GM18508 (cell line): ENCODE measurements around the gene ST6GALNAC2.
"Not testable (repeated sequence)": the region's sequence is repeated elsewhere in the genome, so short reads cannot be mapped to it uniquely, and the experiment has no call there.

Experiments
- ATAC-seq: cut with Tn5 transposase; IDR thresholded peaks from one replicate; pipeline ENCODE4 v1.9.1; 2021; ENCODE audit warnings: moderate number of reproducible peaks; ENCODE audit not compliant: insufficient read depth, unreplicated experiment

ST6GALNAC2 gene

GRCh38 chr17:76530811-76531485, 54.7 kb downstream of the ST6GALNAC2 start:
- ATAC-seq, result no peak

DNA sequence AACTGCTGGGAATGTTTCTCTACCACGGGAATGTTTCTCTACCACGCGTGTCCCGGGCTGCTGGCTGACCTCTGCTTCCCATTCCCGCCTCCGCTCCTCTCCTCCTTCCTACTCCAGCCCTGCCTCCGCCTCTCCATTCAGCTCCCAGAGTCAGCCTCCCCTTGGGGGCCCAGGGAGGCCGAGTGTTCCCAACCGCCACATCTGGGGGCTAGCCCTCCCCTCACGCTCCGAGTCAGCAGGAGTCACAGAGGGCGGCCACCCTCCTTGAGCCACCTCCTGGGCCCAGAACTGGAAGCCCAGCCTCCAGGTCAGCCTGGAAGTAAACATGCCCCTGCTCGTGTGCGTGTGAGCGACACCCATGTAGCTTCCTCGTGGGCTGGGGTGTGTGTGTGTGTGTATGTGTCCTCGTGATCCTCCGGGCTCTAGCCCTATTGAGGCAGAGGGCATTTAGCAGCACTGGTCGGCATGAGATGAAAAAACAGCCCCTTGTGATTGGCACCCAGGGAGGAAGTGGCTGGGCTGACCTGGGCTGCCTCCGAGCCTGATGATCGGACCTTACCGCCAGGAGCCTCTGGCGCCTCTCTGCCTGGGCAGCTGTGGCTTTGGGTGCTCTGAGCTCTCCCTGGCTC, 55.5 kb downstream of the ST6GALNAC2 start:
- ATAC-seq, result no peak

DNA sequence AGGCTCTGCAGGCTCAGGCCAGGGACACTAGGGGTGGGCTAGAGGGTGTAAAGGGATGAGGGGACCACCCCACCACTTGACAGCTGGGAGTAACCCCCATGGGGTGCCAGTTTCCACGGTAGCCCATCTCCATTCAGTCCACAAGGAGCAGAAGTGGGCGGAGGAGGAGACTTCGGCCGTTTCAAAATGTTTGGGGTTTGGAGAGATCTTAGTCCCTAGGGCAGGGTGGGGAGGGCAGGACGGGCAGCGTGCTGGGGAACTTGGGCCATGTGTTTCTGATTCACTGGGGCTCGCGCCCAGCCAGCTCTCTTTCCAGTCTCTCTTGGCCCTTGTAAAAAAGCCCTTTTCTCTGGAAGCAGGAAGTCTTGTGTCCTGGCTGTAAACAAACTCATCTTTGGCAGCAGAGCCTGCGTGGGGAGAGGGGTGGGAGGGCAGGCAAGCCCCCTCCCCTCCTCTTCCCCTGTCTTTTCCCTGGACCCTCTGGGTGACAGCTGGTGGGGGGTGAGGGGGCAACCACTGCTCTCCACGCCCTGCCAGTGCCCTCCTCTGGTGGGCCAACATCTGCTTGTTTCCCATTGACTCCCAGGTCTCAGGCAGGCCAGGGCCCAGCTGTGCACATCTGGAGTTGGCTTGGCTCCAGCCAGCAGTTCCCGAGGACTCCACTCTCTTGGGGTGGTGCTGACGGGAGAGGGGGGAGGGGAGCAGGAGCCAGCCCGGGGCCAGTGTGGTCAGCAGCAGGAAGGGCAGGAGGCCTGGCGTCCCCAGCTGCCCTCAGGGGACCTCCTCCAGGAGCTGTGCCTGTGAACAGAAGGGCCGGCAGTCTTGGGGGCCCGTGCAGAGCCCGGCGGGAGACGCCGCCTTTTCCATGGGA, 56.2 kb downstream of the ST6GALNAC2 start:
- no peak for ATAC-seq

GRCh38 chr17:76528528-76529223, 57.0 kb downstream of the ST6GALNAC2 start:
- no peak for ATAC-seq

GRCh38 chr17:76528156-76528527, 57.5 kb downstream of the ST6GALNAC2 start:
- no peak for ATAC-seq

- ATAC-seq, result no peak
Measured at GRCh38 chr17:76527430-76528111, 58.1 kb downstream of the ST6GALNAC2 start.

- not testable (repeated sequence) for ATAC-seq
Measured at GRCh38 chr17:76527016-76527415, 58.6 kb downstream of the ST6GALNAC2 start.

DNA sequence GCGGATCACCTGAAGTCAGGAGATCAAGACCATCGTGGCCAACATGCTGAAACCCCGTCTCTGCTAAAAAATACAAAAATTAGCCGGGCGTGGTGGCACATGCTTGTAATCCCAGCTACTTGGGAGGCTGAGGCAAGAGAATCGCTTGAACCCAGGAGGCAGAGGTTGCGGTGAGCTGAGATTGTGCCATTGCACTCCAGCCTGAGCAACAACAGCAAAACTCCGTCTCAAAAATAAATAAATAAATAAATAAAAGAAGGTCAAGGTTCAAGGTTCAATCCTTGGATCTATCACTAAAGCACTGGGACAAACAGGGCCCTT, 60.2 kb downstream of the ST6GALNAC2 start:
- not testable (repeated sequence) for ATAC-seq

- no peak for ATAC-seq
Measured at GRCh38 chr17:76524598-76525512, 60.8 kb downstream of the ST6GALNAC2 start.

DNA sequence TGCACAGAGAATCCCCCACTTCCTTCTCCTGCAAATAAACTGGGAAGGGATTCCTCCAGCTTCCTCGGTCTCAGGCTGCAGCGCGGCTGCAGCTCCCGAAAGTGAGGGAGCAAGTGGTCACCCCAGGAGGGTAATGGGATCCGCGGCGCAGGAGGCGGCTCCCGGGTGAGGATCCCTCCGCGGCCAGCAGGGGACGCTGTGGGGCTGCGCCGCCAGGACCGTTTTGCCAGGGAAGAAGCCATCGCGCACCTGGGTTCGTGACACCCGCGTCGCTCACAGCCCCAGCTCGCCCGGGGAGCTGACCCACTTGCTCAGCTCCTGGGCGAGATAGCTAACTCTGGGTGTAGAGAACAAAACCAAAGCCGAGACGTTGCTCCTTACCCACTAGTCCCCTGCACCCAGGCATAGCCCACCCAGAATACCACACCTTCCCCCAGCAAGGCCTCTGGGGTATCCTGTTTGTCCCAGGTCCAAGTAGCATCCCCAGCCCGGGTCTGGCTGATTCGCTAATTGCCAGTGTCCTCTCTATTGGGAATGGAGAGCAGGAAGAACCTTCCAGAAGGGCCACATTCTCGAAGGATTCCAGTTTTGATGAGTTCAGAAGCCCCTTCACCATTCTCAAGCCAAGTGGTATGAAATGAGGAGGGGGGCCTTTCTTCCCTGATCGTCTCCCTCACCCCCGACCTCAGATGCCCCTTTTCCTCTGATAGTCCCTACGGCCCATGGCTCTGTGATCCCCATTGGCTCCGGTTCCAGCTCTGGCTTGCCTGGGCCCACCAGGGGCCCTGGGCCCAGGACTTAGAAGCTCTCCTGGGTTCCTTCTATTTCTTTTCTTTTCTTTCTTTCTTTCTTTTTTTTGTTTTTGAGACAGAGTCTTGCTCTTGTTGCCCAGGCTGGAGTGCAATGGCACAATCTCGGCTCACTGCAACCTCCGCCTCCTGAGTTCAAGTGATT, 62.3 kb downstream of the ST6GALNAC2 start:
- no peak for ATAC-seq

- ATAC-seq, result not testable (repeated sequence)
Measured at GRCh38 chr17:76521683-76522082, 64.0 kb downstream of the ST6GALNAC2 start.

DNA sequence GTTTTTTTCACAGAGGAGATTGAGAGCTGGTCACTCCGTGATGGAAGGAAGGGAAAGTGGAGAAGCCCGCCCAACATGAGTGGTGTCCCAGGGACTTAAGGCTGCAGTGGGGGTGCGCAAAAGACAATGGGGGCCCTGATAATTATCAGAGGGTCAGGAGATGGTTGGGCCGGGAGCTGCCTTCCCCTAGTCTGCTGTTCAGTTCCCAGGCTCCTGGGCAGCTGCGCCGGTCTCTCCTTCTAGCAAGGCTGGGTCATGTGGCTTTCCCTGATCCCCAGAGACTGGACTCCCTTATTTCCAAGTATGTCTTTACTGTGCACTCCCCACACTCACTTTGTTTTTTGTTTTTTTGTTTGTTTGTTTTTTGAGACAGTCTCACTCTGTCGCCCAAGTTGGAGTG, 64.4 kb downstream of the ST6GALNAC2 start:
- ATAC-seq, result no peak

DNA sequence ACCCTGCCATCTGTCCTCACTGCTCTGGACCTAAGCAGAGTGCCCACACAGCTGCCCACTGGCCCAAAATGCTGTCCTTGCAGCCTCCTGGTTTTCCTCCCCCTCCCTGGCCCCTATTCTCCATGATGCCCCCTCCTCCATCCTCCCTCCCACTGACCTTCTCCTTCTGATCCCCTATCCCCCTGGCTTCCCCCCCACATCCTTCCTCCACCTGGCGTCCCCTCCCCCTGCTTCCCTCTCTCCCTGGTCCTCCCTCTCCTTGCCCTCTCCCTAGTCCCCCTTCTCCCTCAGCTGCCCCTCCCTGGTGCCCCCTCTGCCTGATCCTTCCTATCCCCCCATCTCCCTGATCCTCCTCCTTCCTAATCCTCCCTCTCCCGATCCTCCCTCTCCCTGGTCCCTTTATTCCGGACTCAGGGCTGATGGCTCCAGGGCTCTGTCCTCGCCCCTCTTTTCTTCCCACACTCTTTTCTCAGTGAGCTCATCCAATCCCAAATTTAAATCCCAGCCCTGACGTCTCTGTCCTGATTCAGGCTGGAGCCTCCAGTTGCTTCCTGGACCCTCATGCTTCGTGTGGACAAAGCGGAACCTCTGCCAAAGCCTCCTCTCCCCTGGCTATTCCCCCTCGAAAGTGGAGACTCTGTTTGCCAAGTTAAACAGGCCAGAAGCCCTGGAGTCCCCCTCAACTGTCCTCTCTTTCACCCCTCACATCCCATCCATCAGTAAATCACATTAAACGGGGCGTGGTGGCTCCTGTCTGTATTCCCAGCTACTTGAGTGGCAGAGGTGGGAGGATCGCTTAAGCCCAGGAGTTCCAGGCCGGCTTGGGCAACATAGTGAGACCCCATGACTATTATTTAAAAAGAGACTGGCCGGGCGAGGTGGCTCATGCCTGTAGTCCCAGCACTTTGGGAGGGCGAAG, 66.4 kb downstream of the ST6GALNAC2 start:
- no peak for ATAC-seq

DNA sequence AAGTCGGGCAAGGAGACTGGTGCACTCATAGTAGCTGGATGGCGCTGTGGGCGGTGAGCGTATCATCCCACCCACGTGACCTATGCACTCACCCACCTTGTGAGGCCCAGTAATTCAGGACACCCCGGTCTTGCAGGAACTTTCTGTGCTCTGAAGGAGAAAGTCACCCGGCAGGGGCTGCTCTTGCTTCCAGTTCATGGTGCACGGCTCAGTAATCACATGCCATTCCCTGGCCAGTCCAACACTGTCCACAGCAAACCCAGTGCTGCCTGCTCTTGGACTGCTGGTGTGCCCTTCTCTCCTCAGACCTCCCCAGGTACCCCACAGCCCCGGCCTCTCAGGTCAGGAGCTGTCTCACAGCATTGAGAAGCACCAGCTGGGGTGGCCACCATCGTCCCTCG, 68.0 kb downstream of the ST6GALNAC2 start:
- no peak for ATAC-seq
